GM15510 (cell line): ENCODE measurements around the gene PNMA6E.

Experiments used
- POLR2A ChIP-seq: IDR thresholded peaks from 3 replicates; pipeline ENCODE4 v1.6.1; 2011; ENCODE audit warnings: borderline replicate concordance; ENCODE audit not compliant: insufficient read length; ENCODE audit errors: extremely low read depth

PNMA6E gene

GRCh38 chrX:153408221-153408721 is 7.1 kb upstream of the PNMA6E start:
- no peak for TF ChIP-seq POLR2A

DNA sequence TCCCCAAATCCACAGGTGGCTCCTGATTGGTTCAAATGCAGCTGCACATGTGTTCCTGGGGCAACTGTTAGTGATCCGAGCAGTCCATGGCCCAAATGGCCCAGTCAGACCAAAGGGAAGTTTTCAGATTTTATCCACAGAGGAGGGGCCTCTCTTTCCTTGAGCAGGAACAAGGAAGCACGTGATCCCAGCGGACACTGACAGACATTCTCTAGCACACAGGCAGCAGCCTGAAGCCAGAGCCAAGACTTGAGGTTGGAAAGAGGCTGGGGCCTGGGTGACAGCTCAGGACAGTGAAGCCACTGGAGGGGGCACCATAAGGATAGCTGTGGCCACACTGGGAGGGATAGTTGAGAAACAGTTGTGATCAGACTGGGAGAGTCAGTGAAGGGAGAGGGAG is 6.6 kb upstream of the PNMA6E start:
- TF ChIP-seq POLR2A: no peak

GRCh38 chrX:153406903-153407302 is 5.8 kb upstream of the PNMA6E start:
- no peak for TF ChIP-seq POLR2A

DNA sequence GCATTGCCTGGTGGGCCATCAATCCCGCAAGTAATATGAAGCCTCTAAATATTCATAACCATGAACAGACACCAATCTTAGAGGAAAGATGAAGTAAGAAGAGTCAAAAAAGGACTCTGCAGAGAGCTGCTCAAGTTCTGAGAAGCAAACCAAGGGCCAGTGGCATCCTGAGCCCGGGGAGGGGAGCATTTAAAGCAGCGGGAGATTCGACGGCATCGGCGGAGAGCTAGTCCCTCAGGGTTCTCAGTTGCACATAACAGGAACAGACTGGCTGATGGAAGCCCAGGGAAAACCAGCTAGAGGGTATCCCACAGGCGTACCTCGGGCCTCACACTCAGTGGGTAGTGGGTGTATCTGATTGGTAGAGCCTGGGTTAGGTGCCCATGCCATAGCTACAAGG is 4.9 kb upstream of the PNMA6E start:
- no peak for TF ChIP-seq POLR2A

DNA sequence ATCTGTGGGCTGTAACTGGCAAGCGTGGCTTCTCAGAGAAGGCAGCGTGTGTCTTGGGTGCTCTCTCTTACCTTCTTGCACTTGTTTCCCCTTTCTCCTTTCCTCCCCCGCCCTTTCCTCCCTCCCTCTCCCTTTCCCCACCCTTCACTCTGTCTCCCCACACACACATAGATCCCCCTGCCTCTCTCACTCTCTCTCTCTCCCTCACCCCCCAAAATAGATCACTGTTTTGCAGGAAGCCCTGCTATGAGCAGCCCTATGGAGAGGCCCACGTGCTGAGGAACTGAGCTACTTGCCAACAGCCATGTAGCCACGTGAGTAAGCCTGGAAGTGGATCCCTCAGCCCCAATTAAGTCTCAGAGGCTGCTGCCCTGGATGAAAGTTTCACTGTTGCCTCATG is 4.3 kb upstream of the PNMA6E start:
- TF ChIP-seq POLR2A: no peak

- no peak for TF ChIP-seq POLR2A
Observed at GRCh38 chrX:153400146-153401132, 711 bp downstream of the PNMA6E start.

GRCh38 chrX:153398275-153398960 is 2.7 kb downstream of the PNMA6E start:
- TF ChIP-seq POLR2A: no peak

- no peak for TF ChIP-seq POLR2A
Observed at GRCh38 chrX:153397256-153397960, 3.7 kb downstream of the PNMA6E start.

GRCh38 chrX:153396320-153397195 is 4.6 kb downstream of the PNMA6E start:
- TF ChIP-seq POLR2A: no peak

- no peak for TF ChIP-seq POLR2A
Observed at GRCh38 chrX:153395613-153396319, 5.4 kb downstream of the PNMA6E start.

GRCh38 chrX:153394612-153395011 is 6.5 kb downstream of the PNMA6E start:
- TF ChIP-seq POLR2A: no peak

- no peak for TF ChIP-seq POLR2A
Observed at GRCh38 chrX:153392642-153393321, 8.4 kb downstream of the PNMA6E start.
